HG03025 (cell line): ENCODE data around the gene GZF1.

Experiments
- ATAC-seq: cut with Tn5 transposase; IDR thresholded peaks from one replicate; pipeline ENCODE4 v1.9.1; 2021; ENCODE audit warnings: mild to moderate bottlenecking, moderate library complexity; ENCODE audit not compliant: unreplicated experiment, low FRiP score

Gene GZF1

DNA sequence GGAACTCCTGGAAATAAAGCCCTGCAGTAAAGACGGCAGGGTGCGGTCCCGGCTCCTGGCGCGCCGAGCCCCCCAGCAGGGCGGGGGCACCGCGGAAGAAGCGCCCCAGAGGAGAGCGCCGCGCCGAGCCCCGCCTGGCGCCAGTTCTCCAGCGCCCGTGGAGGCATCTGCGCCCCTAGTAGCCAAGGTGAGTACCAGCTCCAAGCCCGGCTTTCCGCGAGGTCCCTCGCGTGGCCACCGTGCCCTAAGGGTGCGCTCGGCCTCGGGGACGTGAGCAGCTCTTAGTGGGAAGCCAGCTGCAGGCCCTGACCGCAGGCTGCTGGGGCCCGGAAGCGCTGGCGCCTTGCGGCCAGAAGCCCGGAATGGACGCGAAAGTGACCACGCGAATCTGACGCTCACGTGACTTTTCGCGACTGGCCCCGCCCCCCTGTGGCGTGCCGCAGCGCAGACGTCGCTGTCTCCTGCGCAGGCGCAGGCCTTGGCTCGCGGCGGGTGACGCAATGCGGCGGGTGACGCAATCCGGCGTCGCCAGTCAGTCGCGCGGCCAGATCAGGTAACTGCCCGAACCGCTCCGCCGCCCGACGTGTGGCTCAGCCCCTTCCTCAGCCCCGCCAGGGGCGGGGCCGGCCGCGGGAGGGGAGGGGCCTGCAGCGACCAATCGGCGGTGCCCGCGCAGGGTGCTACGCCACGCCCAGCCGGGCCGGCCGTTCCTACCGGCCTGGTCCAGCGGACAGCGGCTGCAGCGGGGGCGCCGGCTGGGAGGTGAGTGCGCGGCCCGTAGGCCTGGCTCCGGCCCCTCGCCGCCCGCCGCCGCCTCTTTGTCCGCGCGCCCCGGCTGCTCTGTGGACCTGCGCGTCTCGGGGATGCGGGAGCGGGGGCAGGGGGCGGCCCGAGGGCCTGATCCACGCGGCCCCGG lies at the start of gene GZF1:
GZF1 (plus strand) TSS at position 707 of the 916 bp plus-strand sequence. CDS start 2,202 bp downstream, outside the sequence.
- ATAC-seq = peak; percentile 69

DNA sequence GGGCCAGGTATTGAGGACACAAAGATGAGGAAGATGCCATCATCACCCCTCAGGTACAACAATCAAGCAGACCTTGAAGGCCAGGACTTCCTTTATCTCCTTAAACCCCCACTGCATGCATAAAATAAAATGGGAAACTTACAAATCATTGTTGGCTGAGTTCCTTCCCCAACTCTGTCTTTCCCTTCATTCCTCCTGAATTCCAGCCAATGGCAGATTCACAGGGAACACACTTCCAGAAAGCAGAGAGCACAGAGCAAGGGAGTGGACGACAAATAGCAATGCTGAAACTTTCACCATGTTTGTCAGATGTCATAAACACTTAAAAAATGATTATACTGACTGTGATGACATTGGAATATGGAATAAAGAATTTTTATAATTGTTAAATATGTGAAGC lies 48.7 kb upstream of the GZF1 start:
- ATAC-seq = no peak

DNA sequence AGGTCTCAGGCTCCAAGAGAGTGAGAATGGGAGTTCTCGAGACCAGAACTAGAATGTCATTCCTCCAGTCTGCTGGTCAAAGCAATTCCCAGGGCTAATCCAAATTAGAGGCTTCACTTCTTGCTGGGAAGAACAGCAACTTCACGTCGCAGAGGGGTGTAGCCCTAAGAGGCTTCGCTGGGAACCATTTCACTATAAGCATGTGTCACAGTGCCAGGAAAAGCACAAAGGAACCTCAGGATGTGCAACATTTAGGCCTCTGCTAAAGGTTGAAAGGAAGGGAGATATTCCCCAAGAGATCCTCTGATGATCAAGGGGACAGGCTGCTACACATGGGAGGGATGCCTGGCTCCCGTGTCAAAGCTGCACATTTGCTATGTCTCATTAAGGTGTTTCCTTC lies 47.3 kb upstream of the GZF1 start:
- no peak for ATAC-seq

DNA sequence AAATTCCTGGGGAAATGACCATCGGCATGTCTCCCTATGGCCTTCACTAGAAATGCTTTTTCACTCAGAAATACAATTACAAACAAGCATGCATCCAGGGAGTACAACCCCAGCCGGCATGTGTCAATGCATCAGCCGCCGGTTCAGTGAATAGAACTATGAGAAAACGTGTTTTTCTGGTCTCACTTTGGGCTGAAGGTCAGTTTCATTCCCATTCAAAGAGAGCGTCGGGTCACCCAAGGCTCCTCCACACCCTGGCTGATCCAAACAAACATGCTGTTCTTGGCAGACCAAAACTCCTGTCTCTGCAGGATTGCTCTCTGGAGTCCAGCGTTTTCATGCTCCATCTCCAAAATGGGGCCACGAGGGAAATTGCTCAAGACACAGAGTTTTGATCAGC lies 46.9 kb upstream of the GZF1 start:
- ATAC-seq = no peak

DNA sequence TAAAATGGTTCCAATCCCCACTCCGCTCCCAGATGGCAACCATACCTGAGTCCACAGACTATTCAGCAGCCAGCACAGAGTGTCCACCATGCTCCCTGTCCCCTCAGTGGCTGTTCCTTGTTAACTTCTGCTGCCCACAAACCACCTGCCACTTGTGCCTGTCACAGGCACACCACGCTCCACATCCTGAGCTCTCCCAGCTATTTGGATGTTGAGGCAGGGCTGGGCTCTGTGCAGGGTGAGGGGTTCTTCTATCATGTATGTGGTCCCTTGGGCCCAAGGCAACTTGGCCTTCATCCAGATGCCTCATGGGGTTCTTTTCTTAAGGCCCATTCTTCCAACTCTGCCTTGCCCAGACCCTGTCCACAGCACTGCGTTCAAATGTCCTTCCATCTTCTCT lies 45.4 kb upstream of the GZF1 start:
- ATAC-seq = no peak

DNA sequence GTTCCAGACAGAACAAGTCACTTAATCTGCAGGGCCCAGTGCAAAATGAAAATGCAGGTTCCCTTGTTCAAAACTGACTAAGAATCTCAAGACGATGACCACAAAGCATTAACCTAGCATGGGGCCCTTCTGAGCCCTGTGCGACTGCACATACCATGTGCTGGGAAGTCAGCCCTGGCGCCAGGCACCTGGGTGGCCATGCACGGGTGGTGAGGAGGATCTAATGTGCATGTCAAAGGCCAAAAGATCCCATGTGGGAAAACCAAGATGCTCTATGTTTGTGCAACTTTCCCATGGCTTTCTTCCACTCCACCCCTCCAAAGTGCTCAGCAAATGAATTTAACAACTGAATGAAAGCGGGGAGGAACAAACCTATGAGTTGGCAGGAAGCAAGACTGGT lies 44.9 kb upstream of the GZF1 start:
- no peak for ATAC-seq

DNA sequence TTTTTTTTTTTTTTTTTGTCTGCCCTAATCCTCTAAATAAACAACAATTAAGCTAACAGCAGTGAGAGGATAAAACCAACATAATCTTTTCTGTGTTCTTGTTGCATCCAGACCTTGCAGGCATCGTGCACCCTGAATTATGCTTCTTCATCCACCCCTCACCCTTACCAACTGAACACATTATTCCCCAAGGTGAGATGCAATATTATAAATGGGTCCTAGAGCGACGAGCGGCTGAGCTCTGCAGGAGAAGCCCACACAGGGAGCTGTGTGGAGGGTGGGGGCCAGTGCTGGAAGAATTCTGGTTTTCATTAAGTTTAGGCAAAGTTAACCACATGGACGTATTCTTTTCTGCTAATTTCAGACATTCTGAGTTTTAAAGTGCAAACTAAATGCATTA lies 43.6 kb upstream of the GZF1 start:
- no peak for ATAC-seq

DNA sequence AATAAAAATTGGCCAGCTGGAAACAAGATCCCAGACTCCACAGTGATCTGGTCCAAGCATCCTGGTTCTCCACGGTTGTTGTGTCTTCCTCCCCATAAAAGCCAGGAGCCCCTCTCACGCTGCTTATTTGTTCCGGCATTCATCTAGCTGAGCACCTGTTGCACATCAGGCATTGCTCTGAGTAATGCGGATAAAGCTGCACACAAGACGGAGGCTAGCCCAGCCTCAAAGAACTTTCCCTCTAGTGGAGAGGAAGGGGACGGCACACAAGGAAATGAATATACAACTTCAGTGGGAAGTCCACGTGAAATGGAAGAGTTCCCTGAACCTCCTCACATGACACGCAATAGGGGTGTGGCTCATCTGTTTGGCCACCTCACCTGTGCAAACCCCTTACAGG lies 41.7 kb upstream of the GZF1 start:
- ATAC-seq = no peak

DNA sequence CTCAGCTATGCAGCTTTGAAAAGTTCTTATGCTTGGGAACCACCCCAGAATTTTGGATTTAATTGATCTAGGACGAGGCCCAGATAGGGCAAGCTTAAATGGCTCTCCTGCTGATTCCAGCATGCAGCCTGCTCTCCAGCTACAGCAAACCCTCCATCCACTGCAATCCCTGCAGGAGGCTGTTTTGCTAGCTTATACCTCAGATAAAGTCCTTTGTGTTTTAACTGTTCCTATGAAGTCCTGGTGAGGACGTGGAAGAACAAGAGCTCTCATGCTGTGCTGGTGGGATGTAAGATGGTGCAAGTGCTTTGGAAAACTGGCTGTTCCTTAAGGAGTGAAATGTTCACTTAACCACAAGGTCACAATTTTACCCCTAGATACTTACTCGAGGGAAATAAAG lies 36.9 kb upstream of the GZF1 start:
- ATAC-seq = no peak

DNA sequence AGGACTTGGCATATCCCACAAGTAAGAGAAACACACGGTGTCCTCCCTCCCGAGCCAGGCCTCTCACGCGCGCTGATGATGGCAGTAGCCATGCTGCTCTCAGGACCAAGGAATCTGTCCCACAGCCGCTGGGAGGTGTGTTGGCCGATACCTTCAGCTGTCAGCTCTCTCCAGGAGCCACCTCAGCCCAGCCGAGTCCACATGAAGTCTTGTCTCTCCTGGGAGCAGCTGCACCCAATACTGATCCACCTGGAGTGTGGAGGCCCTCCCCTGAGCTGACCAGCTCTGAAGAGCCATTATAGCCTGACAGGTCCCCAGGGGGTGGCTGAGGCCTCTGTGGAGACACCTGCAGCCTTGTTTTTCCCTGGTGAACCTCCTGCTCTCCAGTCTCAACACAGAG lies 35.2 kb upstream of the GZF1 start:
- no peak for ATAC-seq

DNA sequence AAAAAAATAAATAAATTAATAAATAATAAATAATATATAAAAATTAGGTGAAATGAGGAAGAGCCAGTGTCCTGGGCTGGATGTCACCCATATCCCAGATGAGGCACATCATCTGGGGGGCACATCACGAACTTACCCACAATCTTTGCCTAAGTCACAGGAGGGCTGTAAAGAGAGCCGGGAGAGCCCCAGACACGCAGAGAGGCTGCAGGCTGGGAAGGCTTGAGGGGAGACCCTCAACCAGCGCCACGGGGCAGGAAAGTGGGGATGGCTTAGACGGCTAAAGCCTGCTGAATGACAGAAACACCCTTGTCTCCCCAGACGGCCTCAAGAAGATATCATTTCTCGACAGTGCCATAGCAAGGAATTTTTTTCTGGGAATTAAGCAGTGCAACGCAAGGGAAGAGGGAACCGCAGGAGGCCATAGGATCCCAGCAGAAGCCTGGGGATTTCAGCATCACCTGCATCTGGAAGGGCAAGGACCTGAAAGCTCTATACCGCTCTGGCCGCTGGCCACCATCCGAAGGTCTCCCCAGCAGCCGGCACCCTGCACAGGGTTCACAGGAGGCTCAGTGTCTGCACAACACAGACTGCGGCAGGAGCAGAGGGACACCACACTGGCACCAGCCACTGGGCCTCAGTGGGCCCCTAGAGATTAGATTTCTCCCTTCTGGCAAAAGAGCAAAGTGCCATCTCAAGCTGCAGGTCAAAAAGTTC lies 34.2 kb upstream of the GZF1 start:
- no peak for ATAC-seq

DNA sequence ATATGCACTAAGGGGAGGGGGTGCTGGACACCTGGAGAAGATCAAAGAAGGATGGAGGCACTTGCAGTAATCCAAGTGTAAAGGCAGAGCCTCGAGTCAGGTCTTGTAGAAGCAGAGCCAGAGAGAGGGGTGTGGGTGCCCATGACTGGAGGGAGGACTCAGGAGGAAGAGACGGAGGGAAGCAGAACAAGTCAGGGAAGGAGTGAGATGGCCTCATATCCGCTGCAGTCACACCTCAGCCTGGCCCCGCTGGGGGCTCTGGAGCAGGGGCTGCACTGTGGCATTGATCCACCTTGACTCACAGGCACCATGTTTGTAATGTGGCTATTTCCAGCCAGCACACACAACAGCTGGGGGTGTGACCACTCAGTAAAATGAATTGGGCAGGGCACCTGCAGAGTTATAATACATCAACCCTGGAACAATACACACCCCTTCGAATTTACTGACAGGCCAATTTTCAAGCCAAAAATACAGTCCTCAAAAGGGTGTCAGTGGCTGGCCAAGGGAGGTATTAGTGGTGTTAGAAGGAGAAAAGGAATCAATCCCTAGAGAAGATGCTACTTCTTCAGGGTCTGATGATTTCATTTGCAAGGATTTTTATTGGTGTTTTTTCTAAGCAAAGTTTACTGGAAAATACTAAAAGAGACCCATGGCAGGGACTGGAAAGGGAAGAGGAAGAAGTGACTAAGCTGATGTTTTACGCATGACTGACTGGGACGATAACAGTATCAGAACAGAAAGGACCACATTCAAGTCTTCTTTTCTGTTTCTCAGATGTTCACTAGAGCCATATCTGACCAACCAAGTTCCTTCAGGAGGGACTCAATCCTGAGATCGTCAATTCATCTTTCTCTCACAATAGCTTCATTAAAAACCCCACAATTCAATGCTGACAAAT lies 30.3 kb upstream of the GZF1 start:
- ATAC-seq = no peak

DNA sequence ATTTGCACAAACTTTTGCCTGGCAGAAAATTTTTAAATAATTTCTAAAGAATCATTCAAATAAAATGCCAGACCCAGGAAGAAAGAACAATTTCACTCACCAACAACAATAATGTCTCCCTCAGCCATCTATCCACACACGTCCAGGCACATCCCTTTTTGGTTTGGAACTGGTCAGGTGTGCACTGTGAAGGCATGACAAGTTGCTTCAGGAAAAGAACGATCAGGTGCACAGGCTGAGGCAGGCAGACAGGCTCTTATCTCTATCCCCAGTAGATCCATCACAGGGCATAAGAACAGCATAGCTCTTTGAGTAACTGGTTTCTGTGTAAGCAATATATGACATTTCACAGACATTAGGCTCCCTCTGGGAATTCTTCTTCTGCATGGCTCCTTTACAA lies 29.5 kb upstream of the GZF1 start:
- no peak for ATAC-seq

DNA sequence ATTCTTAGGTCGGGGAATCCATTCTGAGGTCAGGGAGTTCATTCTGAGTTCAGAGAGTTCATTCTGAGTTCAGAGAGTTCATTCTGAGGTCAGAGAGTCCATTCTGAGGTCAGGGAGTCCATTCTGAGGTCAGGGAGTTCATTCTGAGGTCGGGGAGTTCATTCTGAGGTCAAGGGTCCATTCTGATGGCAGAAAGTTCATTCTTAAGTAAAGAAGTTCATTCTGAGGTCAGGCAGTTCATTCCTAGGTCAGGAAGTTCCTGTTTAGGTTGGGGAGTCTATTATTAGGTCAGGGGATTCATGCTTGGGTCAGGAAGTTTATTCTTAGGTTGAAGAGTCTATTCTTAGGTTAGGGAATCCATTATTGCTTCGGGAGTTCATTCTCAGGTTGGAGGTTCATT lies 27.9 kb upstream of the GZF1 start:
- no peak for ATAC-seq

DNA sequence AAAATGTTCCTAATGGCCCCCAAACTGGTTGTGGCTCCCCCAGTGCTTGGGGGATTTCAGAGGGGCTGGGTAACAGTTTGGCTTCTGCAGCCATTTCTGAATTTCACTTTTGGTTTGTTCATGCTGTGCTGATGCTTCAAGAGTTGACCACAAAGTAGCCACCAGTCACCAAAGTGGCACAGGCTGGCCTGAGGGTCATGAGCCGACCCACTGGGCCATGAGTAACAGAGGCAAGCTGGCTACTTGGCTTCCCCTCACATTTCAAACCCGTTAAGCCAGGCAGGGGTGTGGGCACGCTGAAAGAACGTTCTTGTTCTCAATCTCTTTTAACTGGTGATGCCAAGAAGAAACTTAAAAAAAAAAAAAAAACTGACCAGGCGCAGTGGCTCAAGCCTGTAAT lies 26.5 kb upstream of the GZF1 start:
- no peak for ATAC-seq

DNA sequence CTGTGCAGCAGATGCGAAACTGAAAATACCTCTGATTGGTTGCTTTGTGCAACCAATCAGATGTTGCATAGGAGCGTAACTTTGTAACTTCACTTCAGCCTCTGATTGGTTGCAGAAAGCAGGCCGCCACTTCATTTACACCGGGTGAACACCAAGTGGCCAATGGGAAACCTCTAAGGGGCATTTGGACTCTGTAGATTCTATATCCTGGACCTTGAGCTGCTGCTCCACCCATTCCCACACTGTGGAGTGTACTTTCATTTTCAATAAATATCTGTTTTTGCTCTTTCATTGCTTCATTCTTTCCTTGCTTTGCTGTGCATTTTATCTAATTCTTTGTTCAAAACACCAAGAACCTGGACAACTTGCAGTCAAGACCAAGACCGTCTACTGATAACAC lies 25.5 kb upstream of the GZF1 start:
- ATAC-seq = no peak

DNA sequence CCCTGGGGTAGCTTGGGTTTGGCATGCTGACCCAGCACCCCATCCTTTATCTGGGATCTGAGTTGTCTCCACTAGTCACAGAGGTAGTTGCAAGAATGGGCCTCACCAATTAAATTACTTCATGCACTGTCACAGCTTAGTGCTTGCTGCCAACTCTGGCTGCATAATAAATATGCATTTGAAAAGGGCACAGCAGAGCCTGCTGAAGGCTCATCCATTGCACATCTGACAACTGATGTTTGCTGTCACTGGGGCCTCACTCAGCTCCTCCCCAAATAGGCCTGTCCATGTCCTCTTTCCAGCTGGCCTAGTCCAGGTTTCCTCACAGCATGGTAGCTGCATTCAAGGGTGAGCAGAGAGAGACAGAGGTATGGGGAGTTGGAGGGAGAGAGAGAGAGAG lies 24.7 kb upstream of the GZF1 start:
- ATAC-seq = no peak

DNA sequence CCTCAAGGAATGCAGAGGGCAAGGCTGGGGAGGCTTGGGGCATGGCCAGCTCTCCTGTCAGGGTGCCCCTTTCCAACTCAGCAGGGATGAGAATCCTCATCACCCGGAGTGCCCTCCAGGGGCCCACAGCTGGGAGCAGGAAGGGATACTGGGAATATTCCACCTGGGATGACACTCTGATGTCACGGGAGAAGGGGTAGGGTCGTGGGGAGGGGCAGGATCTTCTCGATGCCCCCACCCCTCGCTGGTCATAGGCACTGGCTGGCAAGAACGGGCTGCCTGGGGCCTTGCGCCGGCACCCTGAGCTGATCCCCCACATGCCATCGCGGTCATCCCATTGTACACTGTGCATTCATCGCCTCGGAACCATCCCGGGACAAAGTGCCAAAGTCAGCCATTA lies 22.0 kb upstream of the GZF1 start:
- ATAC-seq = no peak

DNA sequence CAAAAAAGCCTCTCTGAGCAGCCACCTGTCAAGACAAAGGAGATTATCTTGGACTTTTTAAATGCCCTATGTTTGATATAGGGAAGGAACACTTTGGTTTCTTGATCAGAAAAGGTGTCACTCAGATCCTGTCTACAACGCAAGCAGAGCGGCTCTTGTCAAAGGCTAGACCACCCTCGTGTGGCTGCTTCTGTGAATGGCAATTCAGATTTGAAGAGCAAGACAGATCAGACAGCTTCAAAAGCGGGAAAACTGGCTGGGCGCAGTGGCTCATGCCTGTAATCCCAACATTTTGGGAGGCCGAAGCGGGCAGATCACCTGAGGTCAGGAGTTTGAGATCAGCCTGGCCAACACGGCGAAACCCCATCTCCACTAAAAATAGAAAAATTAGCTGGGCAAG lies 21.5 kb upstream of the GZF1 start:
- ATAC-seq = no peak

DNA sequence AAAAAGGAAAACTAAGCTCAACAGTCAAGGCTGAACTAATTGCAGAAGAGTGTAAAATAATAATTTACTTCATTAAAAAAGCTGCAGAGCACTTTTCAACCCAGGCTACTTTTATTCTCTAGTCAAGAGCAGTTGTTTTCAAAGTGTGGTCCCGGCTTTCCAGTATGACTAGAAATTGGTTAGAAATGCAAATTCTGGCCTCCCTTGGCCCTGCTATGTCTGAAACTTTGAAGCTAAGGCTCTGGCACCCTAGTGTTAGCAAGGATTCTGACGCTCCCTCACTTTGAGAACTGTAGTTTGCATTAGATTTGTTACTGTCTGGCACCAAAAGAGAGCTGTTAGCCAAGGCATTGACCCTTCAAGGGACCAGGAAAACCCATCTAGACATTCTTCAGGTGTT lies 20.9 kb upstream of the GZF1 start:
- peak; percentile 78 for ATAC-seq

DNA sequence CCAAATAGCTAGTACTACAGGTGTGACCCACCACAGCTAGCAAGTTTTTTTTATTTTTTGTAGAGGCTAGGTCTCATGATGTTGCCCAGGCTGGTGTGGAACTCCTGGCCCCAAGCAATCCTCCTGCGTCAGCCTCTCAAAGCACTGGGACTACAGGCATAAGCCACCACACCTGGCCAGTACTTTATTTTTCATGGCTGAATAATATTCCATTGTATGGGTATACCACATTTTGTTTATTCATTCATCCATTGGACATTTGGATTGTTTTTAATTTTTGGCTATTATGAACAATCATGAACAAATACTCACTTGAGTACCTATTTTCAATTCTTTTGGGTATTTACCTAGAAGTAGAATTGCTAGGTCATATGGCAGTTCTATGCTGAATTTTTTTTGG lies 18.4 kb upstream of the GZF1 start:
- no peak for ATAC-seq
